Measurements from ENCODE around the gene TMEM221.

DNA sequence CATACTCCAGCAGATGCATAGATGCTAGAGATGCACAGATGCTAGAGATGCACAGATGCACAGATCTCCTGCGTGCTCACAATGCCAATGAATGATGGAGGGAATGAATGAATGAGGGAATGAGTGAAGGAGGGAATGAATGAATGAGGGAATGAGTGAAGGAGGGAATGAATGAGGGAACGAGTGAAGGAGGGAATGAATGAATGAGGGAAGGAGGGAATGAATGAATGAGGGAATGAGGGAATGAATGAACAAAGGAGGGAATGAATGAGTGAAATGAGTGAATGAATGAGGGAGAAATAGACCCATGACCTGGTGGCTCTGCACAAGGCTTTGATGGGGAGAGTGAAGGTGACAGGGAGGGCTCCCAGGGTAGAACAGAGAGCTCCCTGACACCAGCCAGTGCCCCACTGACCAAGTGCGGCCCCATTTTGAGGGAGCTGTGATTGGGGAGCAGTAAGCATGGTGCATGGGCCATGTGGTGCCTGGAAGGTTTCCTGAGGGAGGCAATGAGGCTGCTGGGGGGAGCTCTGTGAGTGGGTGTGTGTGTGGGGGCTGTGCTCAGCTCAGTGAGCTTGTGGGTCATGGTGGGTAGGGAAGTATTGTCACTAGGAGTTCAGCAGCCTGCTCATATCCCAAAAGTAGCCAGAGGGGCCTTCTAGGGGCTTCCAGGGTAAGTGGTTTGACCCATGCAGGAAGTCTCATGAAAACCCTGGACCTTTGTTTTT is 34.6 kb upstream of the TMEM221 start:
- TF ChIP-seq CTCF (IDR thresholded peaks at IDR 0.05): no peak
- no peak for TF ChIP-seq POLR2A (IDR thresholded peaks at IDR 0.05)

Measured in lower leg skin (tissue), 3 donors.